Prostate gland (tissue), 2 donors: ENCODE results near the gene DPYD.

Experiments used
- POLR2A ChIP-seq: fragments of 450-650 bp; IDR thresholded peaks from one replicate; pipeline ENCODE4 v1.6.1; 2016; ENCODE audit warnings: antibody characterized with exemption, mild to moderate bottlenecking
- POLR2AphosphoS5 ChIP-seq: sonication (generic); formaldehyde crosslinking; IDR thresholded peaks from one replicate; pipeline ENCODE4 v1.6.1; 2017; ENCODE audit warnings: antibody characterized with exemption
- TF ChIP-seq, protein P1 (sequence below), 4 experiments: fragments of 200-600 bp in 2 of 4; fragments of 450-650 bp in 2 of 4; sonication (generic) in 2 of 4; IDR thresholded peaks; 1 replicate in 3 of 4; 2 replicates in 1 of 4; pipeline ENCODE4 v1.5.1; 2016 to 2019; ENCODE audit warnings: antibody characterized with exemption in 4 of 4, mild to moderate bottlenecking in 2 of 4, moderate library complexity in 2 of 4

DNA sequence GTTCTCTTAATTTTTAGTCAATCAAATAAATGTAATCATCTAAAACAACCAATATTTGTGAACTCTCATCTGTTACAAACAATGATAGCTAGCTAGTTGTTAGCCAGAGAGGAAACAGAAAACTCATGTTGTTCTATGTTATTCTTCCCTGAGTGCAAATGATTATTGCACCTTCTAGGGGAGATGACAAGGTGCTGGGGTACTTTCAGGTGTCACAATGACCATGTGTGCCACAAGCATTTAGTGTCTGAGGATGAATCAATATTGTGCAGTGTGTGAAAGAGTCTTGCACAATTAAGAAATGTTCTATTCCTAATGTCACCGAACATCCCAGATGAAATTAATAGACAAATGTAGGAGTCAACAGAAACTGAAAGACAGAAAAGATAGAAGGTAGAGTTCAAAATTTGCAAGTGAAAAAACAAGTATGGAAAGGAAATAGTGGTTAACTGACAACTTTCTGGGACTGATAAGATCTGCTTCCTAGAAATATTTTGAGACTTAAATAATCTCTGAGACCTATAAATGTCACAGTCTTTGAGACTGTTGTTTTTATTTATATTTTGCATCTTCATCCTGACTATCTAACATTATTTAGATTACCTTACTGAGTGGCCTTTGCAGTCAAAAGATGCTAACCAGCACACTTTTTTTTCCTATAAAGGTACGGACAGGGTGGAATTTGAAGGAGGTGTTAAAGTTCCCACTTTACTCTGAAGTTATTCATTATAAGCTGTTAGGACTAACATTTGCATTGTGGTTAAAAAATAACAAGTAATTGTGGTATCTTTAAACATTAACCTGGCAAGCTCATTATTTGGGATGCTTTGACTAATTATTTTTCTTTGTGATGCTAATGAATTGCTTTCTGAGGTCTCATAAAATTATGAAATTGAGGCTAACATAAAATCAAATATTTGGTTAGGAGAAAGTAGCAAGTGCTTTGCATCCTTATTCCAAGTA lies 21.6 kb upstream of the DPYD start:
- no peak for TF ChIP-seq POLR2A
- TF ChIP-seq POLR2AphosphoS5, result no peak
- TF ChIP-seq, protein P1, sequence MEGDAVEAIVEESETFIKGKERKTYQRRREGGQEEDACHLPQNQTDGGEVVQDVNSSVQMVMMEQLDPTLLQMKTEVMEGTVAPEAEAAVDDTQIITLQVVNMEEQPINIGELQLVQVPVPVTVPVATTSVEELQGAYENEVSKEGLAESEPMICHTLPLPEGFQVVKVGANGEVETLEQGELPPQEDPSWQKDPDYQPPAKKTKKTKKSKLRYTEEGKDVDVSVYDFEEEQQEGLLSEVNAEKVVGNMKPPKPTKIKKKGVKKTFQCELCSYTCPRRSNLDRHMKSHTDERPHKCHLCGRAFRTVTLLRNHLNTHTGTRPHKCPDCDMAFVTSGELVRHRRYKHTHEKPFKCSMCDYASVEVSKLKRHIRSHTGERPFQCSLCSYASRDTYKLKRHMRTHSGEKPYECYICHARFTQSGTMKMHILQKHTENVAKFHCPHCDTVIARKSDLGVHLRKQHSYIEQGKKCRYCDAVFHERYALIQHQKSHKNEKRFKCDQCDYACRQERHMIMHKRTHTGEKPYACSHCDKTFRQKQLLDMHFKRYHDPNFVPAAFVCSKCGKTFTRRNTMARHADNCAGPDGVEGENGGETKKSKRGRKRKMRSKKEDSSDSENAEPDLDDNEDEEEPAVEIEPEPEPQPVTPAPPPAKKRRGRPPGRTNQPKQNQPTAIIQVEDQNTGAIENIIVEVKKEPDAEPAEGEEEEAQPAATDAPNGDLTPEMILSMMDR (IDR thresholded peaks at IDR 0.05), result no peak
